Stimulated activated CD8-positive, alpha-beta memory T cell treated with anti-CD3 and anti-CD28 coated beads, Interleukin-12 subunit alpha, Interleukin-12 subunit beta, amount 100 ng/mL, for 4 hours (primary cell): ENCODE results near the gene ZNF385D.

Experiments
- DNase-seq: peaks from one replicate; pipeline ENCODE4 v3.0.0-alpha.2; 2020; ENCODE audit warnings: low read depth

The ZNF385D gene

GRCh38 chr3:21673393-21673792 lies 77.6 kb downstream of the ZNF385D start:
- DNase-seq = no peak

GRCh38 chr3:21672303-21672702 lies 78.7 kb downstream of the ZNF385D start:
- DNase-seq = no peak

- no peak for DNase-seq
These were observed 80.6 kb downstream of the ZNF385D start for GRCh38 chr3:21670386-21670785.

- no peak for DNase-seq
These were observed 83.0 kb downstream of the ZNF385D start for GRCh38 chr3:21668012-21668411.

GRCh38 chr3:21665444-21666100 lies 85.4 kb downstream of the ZNF385D start:
- DNase-seq = no peak

- no peak for DNase-seq
These were observed 86.0 kb downstream of the ZNF385D start for GRCh38 chr3:21664996-21665395.

- DNase-seq = no peak
These were observed 88.6 kb downstream of the ZNF385D start for GRCh38 chr3:21662403-21662802.

GRCh38 chr3:21654662-21655061 lies 96.3 kb downstream of the ZNF385D start:
- no peak for DNase-seq

GRCh38 chr3:21654241-21654640 lies 96.8 kb downstream of the ZNF385D start:
- DNase-seq = no peak

- DNase-seq = no peak
These were observed 101.5 kb downstream of the ZNF385D start for GRCh38 chr3:21649519-21649918.

- DNase-seq = no peak
These were observed 103.0 kb downstream of the ZNF385D start for GRCh38 chr3:21647961-21648360.

GRCh38 chr3:21645121-21645897 lies 105.7 kb downstream of the ZNF385D start:
- DNase-seq = no peak

GRCh38 chr3:21644268-21644667 lies 106.7 kb downstream of the ZNF385D start:
- no peak for DNase-seq

GRCh38 chr3:21643752-21644151 lies 107.3 kb downstream of the ZNF385D start:
- no peak for DNase-seq

- no peak for DNase-seq
These were observed 108.6 kb downstream of the ZNF385D start for GRCh38 chr3:21642433-21642832.

GRCh38 chr3:21641959-21642358 lies 109.1 kb downstream of the ZNF385D start:
- no peak for DNase-seq

- no peak for DNase-seq
These were observed 112.5 kb downstream of the ZNF385D start for GRCh38 chr3:21638488-21638887.

- DNase-seq = no peak
These were observed 116.9 kb downstream of the ZNF385D start for GRCh38 chr3:21634112-21634511.

- DNase-seq = no peak
These were observed 126.5 kb downstream of the ZNF385D start for GRCh38 chr3:21624524-21624923.

GRCh38 chr3:21621181-21621651 lies 129.8 kb downstream of the ZNF385D start:
- DNase-seq = no peak

- no peak for DNase-seq
These were observed 130.4 kb downstream of the ZNF385D start for GRCh38 chr3:21620511-21621155.

GRCh38 chr3:21618695-21619094 lies 132.3 kb downstream of the ZNF385D start:
- no peak for DNase-seq
